NCI-H2227 treated with DMSO at 0.1 percent for 48 hours (cell line): ENCODE measurements around the gene CDR2L.
"Not testable (repeated sequence)": the region's sequence is repeated elsewhere in the genome, so short reads cannot be mapped to it uniquely, and the experiment has no call there.

Source experiments
- DNase-seq: peaks from one replicate; lab custom pipeline; 2025; lab: John Stamatoyannopoulos, UW

Gene CDR2L

DNA sequence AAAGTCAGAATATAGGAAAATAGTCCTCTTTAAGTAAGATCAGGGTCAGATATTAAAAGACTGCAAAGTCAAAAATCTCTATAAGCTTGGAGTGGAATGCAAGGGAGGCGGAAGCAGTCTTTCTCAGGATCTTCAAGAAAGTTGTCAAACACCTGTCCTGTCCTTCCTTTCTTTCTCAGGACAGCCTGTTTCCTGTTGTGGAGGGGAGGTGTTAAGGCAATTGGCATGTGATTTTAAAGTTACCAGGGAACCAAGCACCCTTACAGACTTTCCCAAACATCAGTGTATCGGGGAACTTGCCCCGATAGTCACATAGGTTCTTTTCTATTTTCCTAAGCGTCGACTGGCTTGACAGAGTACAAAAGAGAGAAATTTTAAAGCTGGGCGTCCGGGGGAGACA is 57.3 kb downstream of the CDR2L start:
- DNase-seq = no peak

DNA sequence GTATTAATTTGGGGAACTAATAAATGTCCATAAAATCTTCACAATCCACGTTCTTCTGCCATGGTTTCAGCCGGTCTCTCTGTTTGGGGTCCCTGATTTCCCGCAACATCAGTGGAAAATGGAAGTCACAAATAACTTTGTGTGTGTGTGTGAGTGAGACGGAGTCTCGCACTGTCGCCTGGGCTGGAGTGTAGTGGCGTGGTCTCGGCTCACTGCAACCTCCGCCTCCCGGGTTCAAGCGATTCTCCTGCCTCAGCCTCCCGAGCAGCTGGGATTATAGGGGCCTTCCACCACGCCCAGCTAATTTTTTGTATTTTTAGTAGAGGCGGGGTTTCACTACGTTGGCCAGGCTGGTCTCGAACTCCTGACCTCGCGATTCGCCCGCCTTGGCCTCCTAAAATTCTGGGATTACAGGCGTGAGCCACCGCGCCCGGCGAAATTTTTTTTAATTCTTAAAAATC is 58.5 kb downstream of the CDR2L start:
- DNase-seq = not testable (repeated sequence)

DNA sequence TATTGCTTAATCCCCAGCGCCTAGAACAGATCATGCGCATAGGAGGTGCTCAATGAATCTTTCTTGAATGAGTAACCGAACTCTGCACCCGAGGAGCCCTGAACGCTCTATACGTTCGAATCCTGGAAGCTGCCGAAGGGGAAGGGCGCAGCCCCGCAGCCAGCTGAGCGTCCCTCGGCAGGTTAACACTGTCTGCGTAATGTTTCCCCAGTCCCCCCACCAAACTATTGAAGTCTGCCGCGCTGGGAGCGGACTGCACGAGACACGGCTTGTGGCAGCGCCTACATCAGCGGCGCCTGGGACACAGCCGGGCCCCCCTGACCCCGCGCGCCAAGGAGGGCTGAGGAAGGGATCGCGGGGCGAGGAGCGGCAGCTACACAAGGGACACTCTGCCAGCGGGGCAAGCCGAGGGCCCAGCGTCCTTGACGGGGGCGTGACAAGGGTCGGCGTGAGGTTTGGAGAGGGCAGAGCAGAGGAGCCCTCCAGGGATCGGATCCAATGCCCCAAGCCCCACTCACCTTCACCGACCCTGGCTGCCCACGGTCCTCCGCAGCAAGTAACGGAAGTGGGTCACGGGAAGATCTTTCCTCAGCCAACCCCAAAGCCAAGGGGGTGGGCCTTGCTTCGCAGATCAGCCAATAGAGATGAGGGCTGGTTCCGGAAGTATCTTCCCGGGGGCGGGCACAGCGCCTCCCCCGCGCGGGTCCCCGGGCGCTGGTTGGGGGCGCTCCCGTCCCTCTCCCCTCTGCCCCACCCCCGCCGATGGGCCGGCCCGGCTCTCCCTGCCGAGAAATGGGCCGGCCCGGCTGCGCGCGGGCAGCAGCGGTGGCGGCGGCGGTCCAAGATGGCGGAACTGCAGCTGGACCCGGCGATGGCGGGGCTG is 59.2 kb downstream of the CDR2L start, which contains the start of the genes ATP5PD and KCTD2:
ATP5PD (minus strand) TSS at position 563 of the 883 bp plus-strand sequence. CDS start 4,319 bp downstream, outside the sequence.
KCTD2 (plus strand) TSS at position 819 of the 883 bp plus-strand sequence; CDS start at position 845, 26 bp downstream.
- peak; percentile 97 for DNase-seq

DNA sequence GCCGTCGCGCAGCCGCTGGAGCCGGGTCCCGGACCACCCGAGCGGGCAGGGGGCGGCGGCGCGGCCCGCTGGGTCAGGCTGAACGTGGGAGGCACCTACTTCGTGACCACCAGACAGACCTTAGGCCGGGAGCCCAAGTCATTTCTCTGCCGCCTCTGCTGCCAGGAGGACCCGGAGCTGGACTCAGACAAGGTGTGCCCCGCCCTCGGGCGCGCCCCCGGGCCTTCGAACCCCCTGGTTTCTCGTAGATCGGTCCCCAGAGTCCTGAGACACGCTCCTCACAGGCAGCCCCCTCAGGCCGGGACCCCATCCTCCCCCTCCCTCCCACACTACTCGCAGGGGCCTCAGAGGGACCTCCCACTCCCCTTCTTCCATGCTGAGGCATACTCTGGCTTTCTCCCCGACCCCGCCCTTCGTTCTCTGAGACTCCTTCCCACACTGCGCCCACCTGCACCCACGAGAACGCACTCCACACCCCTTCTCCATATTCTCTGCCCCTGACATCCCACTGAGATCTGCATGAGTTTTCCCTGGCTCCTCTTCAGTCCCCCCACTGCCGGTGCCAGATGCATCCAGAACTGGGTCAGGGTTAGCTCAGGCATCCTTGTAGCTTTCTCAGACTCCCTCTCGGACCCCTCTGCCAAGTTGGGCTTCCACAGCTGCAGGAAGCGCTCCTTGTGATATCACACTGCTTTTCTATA is 60.1 kb downstream of the CDR2L start:
- no peak for DNase-seq

DNA sequence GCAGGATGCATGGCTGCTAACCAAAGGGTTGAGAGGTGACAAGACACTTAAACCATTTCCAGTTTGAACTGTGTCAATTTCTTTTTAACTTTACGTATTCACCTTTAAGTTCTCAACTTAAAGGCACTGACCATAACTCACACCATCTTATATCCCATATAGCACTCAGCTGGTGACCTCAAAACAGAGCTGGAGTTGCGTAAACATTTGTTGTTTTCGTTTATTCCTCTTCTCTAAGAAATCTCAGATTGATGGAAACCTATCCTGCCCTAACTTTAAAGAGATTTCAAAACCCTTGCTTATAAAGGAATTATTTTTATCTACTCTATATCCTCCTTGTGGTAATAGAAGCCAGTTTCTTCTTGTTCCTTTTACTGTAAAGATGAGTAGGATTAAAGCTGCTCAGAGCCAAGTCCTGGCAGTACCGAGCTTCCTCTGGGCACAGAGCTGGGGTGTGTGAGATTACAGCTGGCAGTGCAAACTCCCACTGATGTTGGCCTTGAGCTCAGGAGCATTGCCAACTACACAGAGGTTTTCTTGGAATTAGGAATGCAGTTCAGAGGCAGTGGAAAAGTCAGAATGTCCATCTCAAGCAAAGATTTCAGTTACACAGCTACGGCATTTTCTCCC is 60.9 kb downstream of the CDR2L start:
- no peak for DNase-seq

DNA sequence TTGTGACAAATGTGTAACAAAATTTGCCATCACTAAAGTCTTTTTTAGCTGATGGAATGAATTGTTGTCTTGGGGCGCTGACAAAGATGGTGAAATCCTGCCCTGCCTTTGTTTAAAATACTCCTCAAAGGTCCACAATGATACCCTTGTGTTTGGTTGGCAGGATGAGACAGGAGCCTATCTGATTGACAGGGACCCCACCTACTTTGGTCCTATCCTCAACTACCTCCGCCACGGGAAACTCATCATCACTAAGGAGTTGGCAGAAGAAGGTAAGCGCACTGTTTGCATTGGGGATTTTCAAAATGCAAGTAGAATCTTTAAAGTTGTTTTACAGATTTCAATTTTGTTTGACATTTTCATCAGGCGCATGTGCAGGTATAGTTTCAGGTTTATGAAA is 61.6 kb downstream of the CDR2L start:
- no peak for DNase-seq

DNA sequence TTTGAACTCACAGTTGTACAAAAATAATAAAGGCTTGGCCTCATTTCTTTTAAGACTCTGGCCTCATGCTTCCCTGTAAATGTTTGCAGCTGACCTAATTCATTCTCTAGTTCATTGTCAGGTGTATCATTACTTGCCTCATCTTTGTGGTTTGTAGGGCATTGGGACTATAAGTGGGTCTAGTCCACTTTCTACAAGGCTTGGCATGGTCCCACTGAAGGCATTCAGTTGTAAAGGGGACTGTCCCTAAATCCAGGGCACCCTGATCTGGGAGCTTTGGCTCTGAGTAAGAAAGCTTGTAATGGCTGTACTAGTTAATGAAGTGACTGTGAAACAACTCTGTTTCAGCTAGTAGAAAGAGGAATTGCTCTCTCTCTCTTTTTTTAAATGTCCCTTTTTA is 62.3 kb downstream of the CDR2L start:
- DNase-seq = no peak

DNA sequence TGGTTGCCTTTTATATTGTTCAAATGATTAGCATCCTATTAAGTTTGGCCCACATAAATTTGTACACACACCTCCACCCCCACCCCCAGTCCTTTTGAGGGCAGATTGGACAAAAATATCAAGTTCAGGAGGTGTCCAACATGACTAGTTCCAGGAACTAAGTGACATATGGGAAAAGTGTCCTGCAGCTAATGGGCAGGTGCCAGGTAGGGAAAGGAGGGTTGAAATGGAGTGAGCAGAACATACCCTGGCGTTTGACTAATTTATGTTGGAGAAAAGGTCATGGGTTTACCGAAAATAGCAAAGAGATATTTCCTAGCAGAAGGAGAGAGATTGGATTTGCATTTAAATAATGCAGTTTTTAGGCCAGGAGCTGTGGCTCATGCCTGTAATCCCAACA is 64.5 kb downstream of the CDR2L start:
- no peak for DNase-seq
